ENCODE measurements around the gene FBXL15. TPM values are rescaled to one million over a fixed set of nuclear protein-coding genes. Genes with fewer than 3 reads are reported as not detected.

Gene FBXL15
- total and polyA plus RNA-seq, 9 of the 15 experiments (the other 6 are each of a cell fraction or from before 2014, with no cell fraction given) = 0.08 to 25.9 (median 3.5) TPM

GRCh38 chr10:102433619-102434046 lies 13.0 kb downstream of the FBXL15 start (continued):
- TF ChIP-seq, protein P1, sequence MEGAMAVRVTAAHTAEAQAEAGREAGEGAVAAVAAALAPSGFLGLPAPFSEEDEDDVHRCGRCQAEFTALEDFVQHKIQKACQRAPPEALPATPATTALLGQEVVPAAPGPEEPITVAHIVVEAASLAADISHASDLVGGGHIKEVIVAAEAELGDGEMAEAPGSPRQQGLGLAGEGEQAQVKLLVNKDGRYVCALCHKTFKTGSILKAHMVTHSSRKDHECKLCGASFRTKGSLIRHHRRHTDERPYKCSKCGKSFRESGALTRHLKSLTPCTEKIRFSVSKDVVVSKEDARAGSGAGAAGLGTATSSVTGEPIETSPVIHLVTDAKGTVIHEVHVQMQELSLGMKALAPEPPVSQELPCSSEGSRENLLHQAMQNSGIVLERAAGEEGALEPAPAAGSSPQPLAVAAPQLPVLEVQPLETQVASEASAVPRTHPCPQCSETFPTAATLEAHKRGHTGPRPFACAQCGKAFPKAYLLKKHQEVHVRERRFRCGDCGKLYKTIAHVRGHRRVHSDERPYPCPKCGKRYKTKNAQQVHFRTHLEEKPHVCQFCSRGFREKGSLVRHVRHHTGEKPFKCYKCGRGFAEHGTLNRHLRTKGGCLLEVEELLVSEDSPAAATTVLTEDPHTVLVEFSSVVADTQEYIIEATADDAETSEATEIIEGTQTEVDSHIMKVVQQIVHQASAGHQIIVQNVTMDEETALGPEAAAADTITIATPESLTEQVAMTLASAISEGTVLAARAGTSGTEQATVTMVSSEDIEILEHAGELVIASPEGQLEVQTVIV (CRISPR knock-in tag; IDR thresholded peaks at IDR 0.05; ENCODE audit: borderline replicate concordance) = no peak
- TF ChIP-seq CBFA2T2 (conservative IDR thresholded peaks at IDR 0.05) = no peak
- TF ChIP-seq RHOXF2B (CRISPR knock-in tag; conservative IDR thresholded peaks at IDR 0.05) = no peak
- TF ChIP-seq ZNF212 (CRISPR knock-in tag; IDR thresholded peaks at IDR 0.05) = no peak
- no peak for TF ChIP-seq ETV6 (IDR thresholded peaks at IDR 0.05; ENCODE audit: borderline replicate concordance in 1 of 2, low read depth in 2 of 2, low read length in 1 of 2)
- TF ChIP-seq ETV6 (CRISPR knock-in tag; IDR thresholded peaks at IDR 0.05; ENCODE audit: borderline replicate concordance) = no peak
- TF ChIP-seq BCOR (IDR thresholded peaks at IDR 0.05) = no peak
- no peak for TF ChIP-seq ADNP (tag; IDR thresholded peaks at IDR 0.05)
- peak in 1 of 2 experiments; percentile 28; a peak in 1 of 4 replicates for TF ChIP-seq TRIM24 (IDR thresholded peaks at IDR 0.05)
- TF ChIP-seq ZNF280B (CRISPR knock-in tag; IDR thresholded peaks at IDR 0.05) = no peak
- no peak for TF ChIP-seq MYNN (IDR thresholded peaks at IDR 0.05)
- TF ChIP-seq MYNN (CRISPR knock-in tag; IDR thresholded peaks at IDR 0.05) = no peak
- no peak for TF ChIP-seq TBL1XR1 (IDR thresholded peaks at IDR 0.05; ENCODE audit: low read length in 2 of 2)
- TF ChIP-seq SPI1 (IDR thresholded peaks at IDR 0.05; ENCODE audit: borderline replicate concordance, low read depth, low read length) = peak; percentile 81
- no peak for TF ChIP-seq ZKSCAN1 (IDR thresholded peaks at IDR 0.05; ENCODE audit: low read depth, low read length)
- 0 out of 2 replicates have a peak, but pooled peaks have one; percentile 41 for TF ChIP-seq TRIM28 (IDR thresholded peaks at IDR 0.05)
- TF ChIP-seq SAFB2 (IDR thresholded peaks at IDR 0.05; ENCODE audit: borderline replicate concordance, low read depth, low read length, severe bottlenecking) = no peak
- no peak for TF ChIP-seq STAT5B (CRISPR knock-in tag; IDR thresholded peaks at IDR 0.05)
- TF ChIP-seq ZFX (CRISPR knock-in tag; IDR thresholded peaks at IDR 0.05) = no peak
- TF ChIP-seq NFIC (IDR thresholded peaks at IDR 0.05) = no peak
- no peak for TF ChIP-seq FUS (optimal IDR thresholded peaks at IDR 0.05; ENCODE audit: low read depth, low read length)
- peak; percentile 52 for TF ChIP-seq ZNF316 (IDR thresholded peaks at IDR 0.05)
- TF ChIP-seq CAMTA2 (CRISPR knock-in tag; conservative IDR thresholded peaks at IDR 0.05) = no peak
- TF ChIP-seq ZNF143 (CRISPR knock-in tag; IDR thresholded peaks at IDR 0.05) = no peak
- no peak for TF ChIP-seq ZNF282 (CRISPR knock-in tag; IDR thresholded peaks at IDR 0.05)
- no peak for TF ChIP-seq RAD21 (CRISPR knock-in tag; conservative IDR thresholded peaks at IDR 0.05 in 1 of 2, IDR thresholded peaks at IDR 0.05 in 1 of 2)
- TF ChIP-seq TAL1 (IDR thresholded peaks at IDR 0.05) = no peak
- TF ChIP-seq ZBED1 (IDR thresholded peaks at IDR 0.05) = no peak
- no peak for TF ChIP-seq ZNF655 (CRISPR knock-in tag; IDR thresholded peaks at IDR 0.05)
- TF ChIP-seq KDM5B (IDR thresholded peaks at IDR 0.05; ENCODE audit: insufficient replicate concordance, low read depth, low read length) = no peak
